Measurements from ENCODE around the gene FASTKD1. TPM values are rescaled to one million over a fixed set of nuclear protein-coding genes. Genes with fewer than 3 reads are reported as not detected.

The FASTKD1 gene
- total and polyA plus RNA-seq, 2 donors (not counting 1 experiment from before 2014, with no cell fraction given): 8.5 to 31.0 TPM

DNA sequence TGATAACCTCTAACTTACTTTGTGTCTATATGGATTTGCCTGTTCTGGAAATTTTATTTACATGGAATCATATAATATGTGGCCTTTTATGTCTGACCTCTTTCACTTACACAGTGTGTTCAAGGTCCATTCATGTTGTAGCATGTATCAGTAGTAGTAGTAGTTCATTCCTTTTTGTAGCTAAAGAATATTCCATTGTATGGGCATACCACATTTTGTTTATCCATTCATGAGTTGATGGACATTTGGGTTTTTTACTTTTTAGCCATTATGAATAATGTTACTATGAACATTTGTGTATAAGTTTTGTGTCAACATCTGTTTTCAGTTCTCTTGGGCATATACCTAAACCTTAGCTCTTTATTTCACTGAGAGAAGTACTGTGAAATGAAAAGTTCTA is 82.8 kb downstream of the FASTKD1 start:
- Histone ChIP-seq H3K27me3 (replicated peaks in 1 of 4; ENCODE audit: control extremely low read depth in 1 of 4, control insufficient read depth in 3 of 4, insufficient read depth in 4 of 4, low read length in 3 of 4) (no peaks in the 10 kb centered on the region), H3K27ac (ENCODE audit: low read length in 2 of 2) (no peak overlapping the region), H3K79me2 (ENCODE audit: control insufficient read depth, insufficient read depth, low read length) (no peaks in the 10 kb centered on the region), H3K36me3 (replicated peaks in 1 of 2; ENCODE audit: control extremely low read depth in 1 of 2, control insufficient read depth in 1 of 2, extremely low read depth in 1 of 2, insufficient read depth in 2 of 2, low read length in 1 of 2) (no peaks in the 10 kb centered on the region), H3K4me3 (ENCODE audit: control extremely low read depth in 1 of 5, extremely low read depth in 1 of 5, insufficient read depth in 1 of 5, low read depth in 2 of 5, low read length in 4 of 5) (no peak overlapping the region), H3K4me1 (ENCODE audit: control insufficient read depth in 2 of 2, insufficient read depth in 2 of 2, low read length in 2 of 2) (no peaks in the 10 kb centered on the region), H2AFZ (ENCODE audit: insufficient read depth, low read depth, low read length, poor library complexity, severe bottlenecking) (no peak overlapping the region), H3K4me2 (replicated peaks; ENCODE audit: low read depth, low read length, poor library complexity, severe bottlenecking) (no peak overlapping the region), H3K9me3 (ENCODE audit: control extremely low read depth in 1 of 3, control insufficient read depth in 2 of 3, insufficient read depth in 1 of 3, low read length in 2 of 3) (no peaks in the 10 kb centered on the region), H4K20me1 (ENCODE audit: control insufficient read depth, insufficient read depth, low read length, poor library complexity, severe bottlenecking) (no peaks in the 10 kb centered on the region), H3K9ac (ENCODE audit: low read length) (no peak overlapping the region)
- POLR2A ChIA-PET: no interaction called here
- no peak for TF ChIP-seq EZH2 (IDR thresholded peaks at IDR 0.05; ENCODE audit: borderline replicate concordance, insufficient read depth, low read depth, low read length, poor library complexity, severe bottlenecking)
- TF ChIP-seq, protein P1, sequence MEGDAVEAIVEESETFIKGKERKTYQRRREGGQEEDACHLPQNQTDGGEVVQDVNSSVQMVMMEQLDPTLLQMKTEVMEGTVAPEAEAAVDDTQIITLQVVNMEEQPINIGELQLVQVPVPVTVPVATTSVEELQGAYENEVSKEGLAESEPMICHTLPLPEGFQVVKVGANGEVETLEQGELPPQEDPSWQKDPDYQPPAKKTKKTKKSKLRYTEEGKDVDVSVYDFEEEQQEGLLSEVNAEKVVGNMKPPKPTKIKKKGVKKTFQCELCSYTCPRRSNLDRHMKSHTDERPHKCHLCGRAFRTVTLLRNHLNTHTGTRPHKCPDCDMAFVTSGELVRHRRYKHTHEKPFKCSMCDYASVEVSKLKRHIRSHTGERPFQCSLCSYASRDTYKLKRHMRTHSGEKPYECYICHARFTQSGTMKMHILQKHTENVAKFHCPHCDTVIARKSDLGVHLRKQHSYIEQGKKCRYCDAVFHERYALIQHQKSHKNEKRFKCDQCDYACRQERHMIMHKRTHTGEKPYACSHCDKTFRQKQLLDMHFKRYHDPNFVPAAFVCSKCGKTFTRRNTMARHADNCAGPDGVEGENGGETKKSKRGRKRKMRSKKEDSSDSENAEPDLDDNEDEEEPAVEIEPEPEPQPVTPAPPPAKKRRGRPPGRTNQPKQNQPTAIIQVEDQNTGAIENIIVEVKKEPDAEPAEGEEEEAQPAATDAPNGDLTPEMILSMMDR (IDR thresholded peaks at IDR 0.05): no peak
- Mint-ChIP-seq H3K27me3 (no peaks in the 10 kb centered on the region), H3K9me3 (ENCODE audit: insufficient read depth) (no peaks in the 10 kb centered on the region), H3K4me1 (no peaks in the 10 kb centered on the region), H3K4me3 (no peak overlapping the region), H3K27ac (no peak overlapping the region)
- no peak for DNase-seq
- CTCF ChIA-PET: no interaction called here
- intact Hi-C loops (cut with micrococcal nuclease): no loop called here
- no peak for ATAC-seq (ENCODE audit: low read depth)

DNA sequence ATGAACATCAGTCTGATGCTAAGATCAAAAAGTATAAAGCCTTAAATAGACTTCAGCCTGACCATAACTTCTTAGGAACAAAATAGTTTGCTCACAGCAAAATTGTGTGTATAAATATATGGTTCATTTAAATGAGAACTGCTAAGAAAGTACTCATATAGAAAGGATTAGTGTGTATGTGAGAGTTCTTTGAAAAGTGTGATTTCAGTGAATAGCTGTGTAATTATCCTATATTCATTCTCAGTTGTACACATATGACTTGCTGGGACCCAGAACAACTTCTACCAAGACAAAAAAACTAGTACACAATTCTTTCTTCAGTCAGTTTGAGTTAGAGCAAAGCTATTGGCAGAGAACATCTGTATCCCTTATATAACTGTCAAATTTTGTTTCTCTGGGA is 87.2 kb downstream of the FASTKD1 start:
- Histone ChIP-seq H2AFZ (ENCODE audit: insufficient read depth, low read depth, low read length, poor library complexity, severe bottlenecking) (no peak overlapping the region), H3K9ac (ENCODE audit: low read length) (no peak overlapping the region), H3K27me3 (replicated peaks in 1 of 4; ENCODE audit: control extremely low read depth in 1 of 4, control insufficient read depth in 3 of 4, insufficient read depth in 4 of 4, low read length in 3 of 4) (no peaks in the 10 kb centered on the region), H4K20me1 (ENCODE audit: control insufficient read depth, insufficient read depth, low read length, poor library complexity, severe bottlenecking) (no peaks in the 10 kb centered on the region), H3K4me2 (replicated peaks; ENCODE audit: low read depth, low read length, poor library complexity, severe bottlenecking) (no peak overlapping the region), H3K27ac (ENCODE audit: low read length in 2 of 2) (no peak overlapping the region), H3K9me3 (ENCODE audit: control extremely low read depth in 1 of 3, control insufficient read depth in 2 of 3, insufficient read depth in 1 of 3, low read length in 2 of 3) (no peaks in the 10 kb centered on the region), H3K79me2 (ENCODE audit: control insufficient read depth, insufficient read depth, low read length) (no peaks in the 10 kb centered on the region), H3K36me3 (replicated peaks in 1 of 2; ENCODE audit: control extremely low read depth in 1 of 2, control insufficient read depth in 1 of 2, extremely low read depth in 1 of 2, insufficient read depth in 2 of 2, low read length in 1 of 2) (no peaks in the 10 kb centered on the region), H3K4me3 (ENCODE audit: control extremely low read depth in 1 of 5, extremely low read depth in 1 of 5, insufficient read depth in 1 of 5, low read depth in 2 of 5, low read length in 4 of 5) (no peak overlapping the region), H3K4me1 (ENCODE audit: control insufficient read depth in 2 of 2, insufficient read depth in 2 of 2, low read length in 2 of 2) (no peaks in the 10 kb centered on the region)
- ChIA-PET CTCF (interaction anchor here (0.5 kb wide), 1 partner anchor 685 kb away, joined by 3 read pairs; no protein-coding TSS in a partner anchor), POLR2A (no interaction called here)
- H3K4me3 Mint-ChIP-seq: no peak overlapping the region
- ATAC-seq (ENCODE audit: low read depth) (no peak), DNase-seq (no peak)
- H3K4me1 Mint-ChIP-seq: no peaks in the 10 kb centered on the region
- H3K9me3 Mint-ChIP-seq (ENCODE audit: insufficient read depth): no peaks in the 10 kb centered on the region
- intact Hi-C loops (cut with micrococcal nuclease): no loop called here
- H3K27me3 Mint-ChIP-seq: no peaks in the 10 kb centered on the region
- no peak for TF ChIP-seq EZH2 (IDR thresholded peaks at IDR 0.05; ENCODE audit: borderline replicate concordance, insufficient read depth, low read depth, low read length, poor library complexity, severe bottlenecking)
- TF ChIP-seq, protein P1 (IDR thresholded peaks at IDR 0.05): no peak
- H3K27ac Mint-ChIP-seq: no peak overlapping the region

Data from B cell (primary cell).